PC-3 (cell line): ENCODE measurements around the gene RBM20. TPM values are rescaled to one million over a fixed set of nuclear protein-coding genes. Genes with fewer than 3 reads are reported as not detected.

ENCODE experiments used
- ATAC-seq: fragments of 200-7000 bp; cut with Tn5 transposase; 2 replicates; pipeline ENCODE4 v1.9.1; 2020; ENCODE audit warnings: mild to moderate bottlenecking, moderate library complexity
- BruUV-seq: library from RNA; stranded (reverse); fragments of 400-500 nt; replicated peaks from 2 replicates; lab custom pipeline; 2021; lab: Mats Ljungman, UMichigan
- CTCF ChIA-PET: fragments of 300-600 bp; sonication (Branson Sonifier 250); formaldehyde crosslinking; loops from one replicate; lab custom pipeline; 2022; ENCODE audit warnings: antibody characterized with exemption; lab: Charles Lee
- POLR2A ChIA-PET: fragments of 300-600 bp; sonication (Branson Sonifier 250); formaldehyde crosslinking; loops from one replicate; lab custom pipeline; 2022; ENCODE audit warnings: antibody characterized with exemption; ENCODE audit not compliant: unreplicated experiment; lab: Charles Lee
- DNase-seq: peaks from one replicate; pipeline ENCODE4 v3.0.0-alpha.2; 2015
- H2AFZ ChIP-seq: fragments of 300-600 bp; sonication (generic); 2 replicates; pipeline ENCODE4 v1.6.0; 2016; ENCODE audit warnings: antibody characterized with exemption, low read length
- H3F3A ChIP-seq: fragments of 300-600 bp; sonication (generic); one replicate; pipeline ENCODE4 v1.6.0; 2017; ENCODE audit warnings: antibody characterized with exemption, low read length, control low read depth, mild to moderate bottlenecking; ENCODE audit not compliant: unreplicated experiment
- H3K27ac ChIP-seq: fragments of 300-600 bp; sonication (generic); 2 replicates; pipeline ENCODE4 v1.5.1; 2016; ENCODE audit warnings: mild to moderate bottlenecking, low read length
- H3K27me3 ChIP-seq: fragments of 300-600 bp; sonication (generic); 2 replicates; pipeline ENCODE4 v1.6.1; 2016; ENCODE audit warnings: low read length, mixed read lengths
- H3K36me3 ChIP-seq: fragments of 300-600 bp; sonication (generic); 2 replicates; pipeline ENCODE4 v1.6.1; 2016; ENCODE audit warnings: low read depth, mixed run types, low read length, mixed read lengths
- H3K4me1 ChIP-seq: fragments of 300-600 bp; sonication (generic); 2 replicates; pipeline ENCODE4 v1.5.1; 2016; ENCODE audit warnings: low read length; ENCODE audit not compliant: insufficient read depth
- H3K4me2 ChIP-seq: fragments of 300-600 bp; sonication (generic); 2 replicates; pipeline ENCODE4 v1.6.0; 2016; ENCODE audit warnings: low read length
- H3K4me3 ChIP-seq: fragments of 300-600 bp; sonication (generic); 2 replicates; pipeline ENCODE4 v1.5.1; 2016; ENCODE audit warnings: mild to moderate bottlenecking, low read length, mixed read lengths
- H3K79me2 ChIP-seq: fragments of 300-600 bp; sonication (generic); 2 replicates; pipeline ENCODE4 v1.6.1; 2017; ENCODE audit warnings: low read length, mixed read lengths
- H3K9ac ChIP-seq: fragments of 300-600 bp; sonication (generic); 2 replicates; pipeline ENCODE4 v1.6.0; 2016; ENCODE audit warnings: mild to moderate bottlenecking, low read length
- H3K9me2 ChIP-seq: fragments of 300-600 bp; sonication (generic); replicated peaks from 2 replicates; pipeline ENCODE4 v1.6.1; 2016; ENCODE audit warnings: mixed run types, low read length, mixed read lengths
- H3K9me3 ChIP-seq: fragments of 300-600 bp; sonication (generic); 2 replicates; pipeline ENCODE4 v1.6.1; 2016; ENCODE audit warnings: low read length, mixed read lengths
- H4K20me1 ChIP-seq: fragments of 300-600 bp; sonication (generic); 2 replicates; pipeline ENCODE4 v1.6.1; 2016; ENCODE audit warnings: low read length, mixed read lengths
- EZH2 ChIP-seq: fragments of 300-600 bp; sonication (generic); IDR thresholded peaks from one replicate; pipeline ENCODE4 v1.6.1; 2017; ENCODE audit warnings: antibody characterized with exemption, mild to moderate bottlenecking, low read length; ENCODE audit not compliant: unreplicated experiment
- EZH2phosphoT487 ChIP-seq: fragments of 300-600 bp; sonication (generic); IDR thresholded peaks from 2 replicates; pipeline ENCODE4 v1.6.1; 2018; ENCODE audit warnings: mild to moderate bottlenecking, antibody characterized with exemption, low read length, borderline replicate concordance
- intact Hi-C: fragments of 100-400 bp; cut with micrococcal nuclease; formaldehyde crosslinking; loops from 2 replicates; pipeline ENCODE4 v1.9.0; 2023
- total RNA-seq: library from RNA; depleted of rRNA; stranded (reverse); fragments of >200 nt; gene quantifications from 2 replicates; pipeline ENCODE4 v1.2.3, GENCODE V29; 2014
- TF ChIP-seq, protein P1 (sequence below): fragments of 300-600 bp; sonication (generic); conservative IDR thresholded peaks from 2 replicates; pipeline ENCODE4 v1.5.1; 2017; ENCODE audit warnings: antibody characterized with exemption, low read depth, mild to moderate bottlenecking, low read length

RBM20 gene
- total RNA-seq, 1 experiment from 2014 or later: 0.40 TPM

DNA sequence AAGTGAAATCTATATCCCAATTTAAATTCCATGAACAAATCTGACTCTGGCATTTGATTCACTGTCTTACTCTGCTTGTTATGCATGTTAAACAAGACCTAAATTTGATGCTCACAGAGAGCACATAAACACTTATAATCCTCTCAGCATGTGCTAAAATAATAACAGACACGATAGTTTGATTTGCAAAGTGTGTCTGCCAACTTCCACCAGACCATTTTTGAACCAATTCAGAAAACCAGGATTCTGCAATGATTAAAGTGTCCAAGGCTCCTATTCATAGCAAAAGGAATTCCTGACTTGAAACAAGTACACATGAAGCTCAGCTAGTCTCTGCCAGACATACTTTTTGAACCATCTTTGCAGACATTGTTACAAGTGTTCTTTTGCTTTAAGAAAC is 11.2 kb downstream of the RBM20 start:
- TF ChIP-seq EZH2 (no peak), EZH2phosphoT487 (no peak)
- TF ChIP-seq, protein P1, sequence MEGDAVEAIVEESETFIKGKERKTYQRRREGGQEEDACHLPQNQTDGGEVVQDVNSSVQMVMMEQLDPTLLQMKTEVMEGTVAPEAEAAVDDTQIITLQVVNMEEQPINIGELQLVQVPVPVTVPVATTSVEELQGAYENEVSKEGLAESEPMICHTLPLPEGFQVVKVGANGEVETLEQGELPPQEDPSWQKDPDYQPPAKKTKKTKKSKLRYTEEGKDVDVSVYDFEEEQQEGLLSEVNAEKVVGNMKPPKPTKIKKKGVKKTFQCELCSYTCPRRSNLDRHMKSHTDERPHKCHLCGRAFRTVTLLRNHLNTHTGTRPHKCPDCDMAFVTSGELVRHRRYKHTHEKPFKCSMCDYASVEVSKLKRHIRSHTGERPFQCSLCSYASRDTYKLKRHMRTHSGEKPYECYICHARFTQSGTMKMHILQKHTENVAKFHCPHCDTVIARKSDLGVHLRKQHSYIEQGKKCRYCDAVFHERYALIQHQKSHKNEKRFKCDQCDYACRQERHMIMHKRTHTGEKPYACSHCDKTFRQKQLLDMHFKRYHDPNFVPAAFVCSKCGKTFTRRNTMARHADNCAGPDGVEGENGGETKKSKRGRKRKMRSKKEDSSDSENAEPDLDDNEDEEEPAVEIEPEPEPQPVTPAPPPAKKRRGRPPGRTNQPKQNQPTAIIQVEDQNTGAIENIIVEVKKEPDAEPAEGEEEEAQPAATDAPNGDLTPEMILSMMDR: no peak
- Histone ChIP-seq H3F3A (no peaks in the 10 kb centered on the region), H3K9me3 (no peaks in the 10 kb centered on the region), H3K4me2 (no peak overlapping the region), H3K27ac (no peak overlapping the region), H3K9me2 (no peaks in the 10 kb centered on the region), H3K4me3 (no peak overlapping the region), H3K4me1 (no peaks in the 10 kb centered on the region), H3K27me3 (no peaks in the 10 kb centered on the region), H4K20me1 (no peaks in the 10 kb centered on the region), H3K79me2 (no peaks in the 10 kb centered on the region), H2AFZ (no peak overlapping the region), H3K9ac (no peak overlapping the region), H3K36me3 (no peaks in the 10 kb centered on the region)
- CTCF ChIA-PET: no interaction called here
- no TSS peak for BruUV-seq
- POLR2A ChIA-PET: no interaction called here
- ATAC-seq (no peak), DNase-seq (no peak)
- intact Hi-C loops: no loop called here

DNA sequence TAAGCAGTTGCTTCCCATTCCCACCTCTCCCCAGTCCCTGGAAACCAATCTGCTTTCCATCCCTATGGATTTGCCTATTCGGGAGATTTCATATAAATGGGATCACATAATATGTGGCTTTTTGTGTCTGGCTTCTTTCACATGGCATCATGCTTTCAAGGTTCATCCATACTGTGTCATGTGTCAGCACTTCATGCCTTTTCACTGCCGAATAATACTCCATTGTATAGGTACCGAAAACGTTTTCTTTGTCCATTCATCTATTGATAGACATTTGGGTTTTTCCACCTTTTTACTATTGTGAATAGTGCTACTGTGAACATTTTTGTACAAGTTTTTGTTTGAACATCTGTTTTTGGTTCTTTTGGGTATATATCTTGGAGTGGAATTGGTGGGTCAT is 12.5 kb downstream of the RBM20 start:
- Histone ChIP-seq H3K9me3 (no peaks in the 10 kb centered on the region), H3K27me3 (no peaks in the 10 kb centered on the region), H3K4me3 (no peak overlapping the region), H3K79me2 (no peaks in the 10 kb centered on the region), H2AFZ (no peak overlapping the region), H4K20me1 (no peaks in the 10 kb centered on the region), H3F3A (no peaks in the 10 kb centered on the region), H3K4me1 (peaks cover 4% of the 10 kb centered on the region; the same call in 1 of the 2 replicates), H3K4me2 (no peak overlapping the region), H3K9me2 (no peaks in the 10 kb centered on the region), H3K27ac (no peak overlapping the region), H3K36me3 (no peaks in the 10 kb centered on the region), H3K9ac (no peak overlapping the region)
- ATAC-seq (no peak), DNase-seq (no peak)
- ChIA-PET CTCF (no interaction called here), POLR2A (no interaction called here)
- TF ChIP-seq EZH2phosphoT487 (no peak), EZH2 (no peak)
- TF ChIP-seq, protein P1: no peak
- BruUV-seq: no TSS peak
- intact Hi-C loops: no loop called here

DNA sequence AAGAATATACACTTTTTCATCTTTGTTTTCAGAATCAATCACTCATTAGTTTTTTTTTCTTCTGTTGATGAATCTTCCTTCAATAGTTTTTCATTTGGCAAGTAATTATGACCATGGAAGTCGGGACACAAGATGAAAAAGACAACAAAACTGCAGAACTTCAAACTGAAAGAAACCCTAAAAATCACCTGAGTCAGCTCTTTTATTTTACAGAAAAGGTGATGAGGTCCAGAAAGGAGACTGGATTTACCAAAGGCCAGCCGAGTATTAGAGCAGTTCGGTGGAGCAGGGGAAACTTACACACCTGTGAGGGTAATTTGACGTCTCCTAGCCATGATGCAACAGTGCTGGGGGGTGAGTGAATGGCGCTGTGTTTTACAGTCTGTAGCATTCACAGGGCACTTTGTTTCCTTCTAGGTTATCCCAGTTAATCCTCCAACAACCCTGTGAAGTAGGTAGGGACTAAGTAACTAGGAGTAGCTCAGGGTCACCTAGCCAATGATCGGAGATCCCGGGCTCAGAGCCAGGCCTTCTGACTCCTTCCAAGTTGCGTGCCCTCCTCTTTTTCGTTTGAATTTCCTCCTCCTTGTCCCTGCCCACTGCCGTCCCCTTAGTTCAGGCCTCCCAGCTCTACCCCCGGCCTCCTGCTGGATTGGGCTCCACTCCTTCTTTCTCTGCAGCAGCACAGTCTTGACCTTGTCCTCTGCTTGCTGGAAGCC is 14.0 kb downstream of the RBM20 start:
- no peak for DNase-seq
- Histone ChIP-seq H3K27me3 (no peaks in the 10 kb centered on the region), H3K9ac (no peak overlapping the region), H3K9me2 (no peaks in the 10 kb centered on the region), H3K36me3 (no peaks in the 10 kb centered on the region), H3K4me2 (no peak overlapping the region), H3K4me1 (peaks cover 4% of the 10 kb centered on the region; the same call in 1 of the 2 replicates), H3K4me3 (no peak overlapping the region), H2AFZ (no peak overlapping the region), H3F3A (no peaks in the 10 kb centered on the region), H4K20me1 (no peaks in the 10 kb centered on the region), H3K79me2 (no peaks in the 10 kb centered on the region), H3K9me3 (no peaks in the 10 kb centered on the region), H3K27ac (no peak overlapping the region)
- ChIA-PET POLR2A (interaction anchor here (0.6 kb wide), 1 partner anchor 152 kb away, joined by 3 read pairs; no protein-coding TSS in a partner anchor), CTCF (no interaction called here)
- intact Hi-C loops: no loop called here
- no TSS peak for BruUV-seq
- no peak for TF ChIP-seq EZH2
- no peak for TF ChIP-seq EZH2phosphoT487
- TF ChIP-seq, protein P1: no peak
- no peak for ATAC-seq
